SK-N-SH treated with all-trans-retinoic acid at 6 μM for 48 hours (cell line): Measurements from ENCODE around the gene ZNF536.

Experiments used
- ATAC-seq: fragments of 200-7000 bp; cut with Tn5 transposase; 3 replicates; pipeline ENCODE4 v1.9.1; 2020; ENCODE audit warnings: mild to moderate bottlenecking, moderate library complexity
- CREB5 ChIP-seq: fragments of 250-450 bp; sonication (Bioruptor Pico); IDR thresholded peaks from 2 replicates; pipeline ENCODE4 v1.5.1; 2020; ENCODE audit warnings: low read depth, mild to moderate bottlenecking, moderate library complexity
- CSDC2 ChIP-seq: fragments of 250-450 bp; sonication (Bioruptor Pico); IDR thresholded peaks from 2 replicates; pipeline ENCODE4 v1.5.0; 2020; ENCODE audit warnings: mild to moderate bottlenecking, moderate library complexity
- ISL1 ChIP-seq: fragments of 250-450 bp; sonication (Bioruptor Pico); IDR thresholded peaks from 2 replicates; pipeline ENCODE4 v2.1.2; 2022; ENCODE audit warnings: mild to moderate bottlenecking, moderate library complexity
- OSR1 ChIP-seq: fragments of 250-450 bp; sonication (Bioruptor Pico); IDR thresholded peaks from 2 replicates; pipeline ENCODE4 v1.8.0; 2022; ENCODE audit warnings: moderate library complexity, mild to moderate bottlenecking, inconsistent platforms
- PATZ1 ChIP-seq: fragments of 250-450 bp; sonication (Bioruptor Pico); IDR thresholded peaks from 2 replicates; pipeline ENCODE4 v1.8.0; 2020; ENCODE audit warnings: mild to moderate bottlenecking, moderate library complexity, borderline replicate concordance
- SNAI2 ChIP-seq: fragments of 250-450 bp; sonication (Bioruptor Pico); IDR thresholded peaks from 2 replicates; pipeline ENCODE4 v1.5.0; 2020; ENCODE audit warnings: mild to moderate bottlenecking, moderate library complexity
- TCF4 ChIP-seq: fragments of 250-450 bp; sonication (Bioruptor Pico); IDR thresholded peaks from 2 replicates; pipeline ENCODE4 v1.8.0; 2021; ENCODE audit warnings: mild to moderate bottlenecking, moderate library complexity, borderline replicate concordance
- TOX ChIP-seq: fragments of 250-450 bp; sonication (Bioruptor Pico); IDR thresholded peaks from 2 replicates; pipeline ENCODE4 v1.8.0; 2021; ENCODE audit warnings: mild to moderate bottlenecking, moderate library complexity, borderline replicate concordance
- TSHZ2 ChIP-seq: fragments of 250-450 bp; sonication (Bioruptor Pico); IDR thresholded peaks from 2 replicates; pipeline ENCODE4 v1.5.0; 2020; ENCODE audit warnings: mild to moderate bottlenecking, moderate library complexity
- ZC3H10 ChIP-seq: fragments of 250-450 bp; sonication (Bioruptor Pico); IDR thresholded peaks from 2 replicates; pipeline ENCODE4 v1.5.1; 2021; ENCODE audit warnings: mild to moderate bottlenecking, moderate library complexity
- ZFP3 ChIP-seq: fragments of 250-450 bp; sonication (Bioruptor Pico); IDR thresholded peaks from 2 replicates; pipeline ENCODE4 v1.5.0; 2020; ENCODE audit warnings: mild to moderate bottlenecking, moderate library complexity
- ZNF70 ChIP-seq: fragments of 450-650 bp; formaldehyde crosslinking; IDR thresholded peaks from 2 replicates; pipeline ENCODE4 v1.5.0; 2020; ENCODE audit warnings: mild to moderate bottlenecking, moderate library complexity
- ZNF8 ChIP-seq: fragments of 450-650 bp; formaldehyde crosslinking; IDR thresholded peaks from 2 replicates; pipeline ENCODE4 v1.5.0; 2020; ENCODE audit warnings: mild to moderate bottlenecking, moderate library complexity
- TF ChIP-seq, protein P1 (sequence below): fragments of 250-450 bp; sonication (Bioruptor Pico); IDR thresholded peaks from 2 replicates; pipeline ENCODE4 v1.5.1; 2021; ENCODE audit warnings: mild to moderate bottlenecking, moderate library complexity

Gene ZNF536

GRCh38 chr19:30391554-30392551 is 19.7 kb downstream of the ZNF536 start:
- no peak for ATAC-seq
- TF ChIP-seq ISL1 (CRISPR knock-in tag) (no peak), TSHZ2 (CRISPR knock-in tag) (no peak)
- TF ChIP-seq, protein P1, sequence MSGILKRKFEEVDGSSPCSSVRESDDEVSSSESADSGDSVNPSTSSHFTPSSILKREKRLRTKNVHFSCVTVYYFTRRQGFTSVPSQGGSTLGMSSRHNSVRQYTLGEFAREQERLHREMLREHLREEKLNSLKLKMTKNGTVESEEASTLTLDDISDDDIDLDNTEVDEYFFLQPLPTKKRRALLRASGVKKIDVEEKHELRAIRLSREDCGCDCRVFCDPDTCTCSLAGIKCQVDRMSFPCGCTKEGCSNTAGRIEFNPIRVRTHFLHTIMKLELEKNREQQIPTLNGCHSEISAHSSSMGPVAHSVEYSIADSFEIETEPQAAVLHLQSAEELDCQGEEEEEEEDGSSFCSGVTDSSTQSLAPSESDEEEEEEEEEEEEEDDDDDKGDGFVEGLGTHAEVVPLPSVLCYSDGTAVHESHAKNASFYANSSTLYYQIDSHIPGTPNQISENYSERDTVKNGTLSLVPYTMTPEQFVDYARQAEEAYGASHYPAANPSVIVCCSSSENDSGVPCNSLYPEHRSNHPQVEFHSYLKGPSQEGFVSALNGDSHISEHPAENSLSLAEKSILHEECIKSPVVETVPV (CRISPR knock-in tag): no peak

DNA sequence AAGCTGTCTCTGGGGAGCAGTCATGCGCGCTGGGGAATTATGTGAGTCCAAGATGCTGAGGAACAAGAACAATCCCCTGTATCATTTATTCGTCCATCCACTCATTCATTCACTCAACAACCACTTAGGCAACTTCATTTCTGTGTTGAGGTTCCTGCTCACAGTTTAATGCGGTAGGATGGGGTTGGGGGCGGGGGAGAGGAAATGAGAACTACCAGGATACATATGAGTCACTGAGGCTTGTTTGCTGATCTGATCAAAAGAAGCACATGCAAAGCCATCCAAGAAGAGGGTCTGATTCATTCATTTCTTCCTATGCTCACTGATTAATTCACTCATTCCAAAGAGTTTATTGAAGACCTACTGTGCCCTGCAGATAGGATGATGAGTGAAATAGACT is 20.9 kb downstream of the ZNF536 start:
- ATAC-seq: no peak
- TF ChIP-seq TOX (no peak), TSHZ2 (CRISPR knock-in tag) (no peak), CREB5 (no peak)

- ATAC-seq: no peak
- no peak for TF ChIP-seq ZC3H10 (CRISPR knock-in tag)
- no peak for TF ChIP-seq SNAI2 (CRISPR knock-in tag)
- TF ChIP-seq OSR1 (CRISPR knock-in tag): no peak
Observed at GRCh38 chr19:30393729-30394480, 21.7 kb downstream of the ZNF536 start.

GRCh38 chr19:30394481-30395151 is 22.4 kb downstream of the ZNF536 start:
- ATAC-seq: no peak
- TF ChIP-seq TCF4 (CRISPR knock-in tag): no peak
- no peak for TF ChIP-seq SNAI2 (CRISPR knock-in tag)
- TF ChIP-seq TSHZ2 (CRISPR knock-in tag): no peak
- no peak for TF ChIP-seq TOX
- no peak for TF ChIP-seq ZC3H10 (CRISPR knock-in tag)
- TF ChIP-seq ZNF70: no peak
- no peak for TF ChIP-seq PATZ1
- TF ChIP-seq OSR1 (CRISPR knock-in tag): no peak
- TF ChIP-seq CREB5: no peak
- TF ChIP-seq ZFP3: no peak
- no peak for TF ChIP-seq ISL1 (CRISPR knock-in tag)
- no peak for TF ChIP-seq ZNF8 (CRISPR knock-in tag)
- no peak for TF ChIP-seq CSDC2 (CRISPR knock-in tag)
